22Rv1 (cell line): ENCODE measurements around the gene OR2T1.
"Not testable (repeated sequence)": the region's sequence is repeated elsewhere in the genome, so short reads cannot be mapped to it uniquely, and the experiment has no call there.

Experiments
- ZFX ChIP-seq: fragments of 450-650 bp; IDR thresholded peaks from 2 replicates; pipeline ENCODE4 v1.6.1; 2017; ENCODE audit warnings: antibody characterized with exemption, borderline replicate concordance
- TF ChIP-seq, protein P1 (sequence below): fragments of 450-650 bp; IDR thresholded peaks from 2 replicates; pipeline ENCODE4 v1.5.1; 2017; ENCODE audit warnings: mild to moderate bottlenecking

DNA sequence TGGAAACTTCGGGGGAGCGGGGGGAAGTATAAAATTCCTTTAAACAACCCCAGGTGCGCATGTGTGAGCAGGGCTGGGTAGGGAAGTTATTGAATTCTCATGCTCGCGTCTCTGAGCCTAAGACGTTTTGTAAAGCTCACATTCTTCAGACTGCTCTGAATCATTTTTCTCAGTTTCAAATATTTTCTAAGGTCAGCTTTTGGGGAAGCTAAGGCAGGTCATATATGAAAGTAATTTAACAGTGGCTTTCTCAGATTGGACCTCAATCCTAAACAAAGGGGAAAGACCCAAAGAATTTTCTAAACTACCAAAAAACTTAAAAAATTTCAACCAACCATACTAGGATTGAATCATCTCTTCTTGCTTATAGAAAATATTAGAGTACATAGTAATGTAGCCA, 32.1 kb downstream of the OR2T1 start:
- TF ChIP-seq, protein P1, sequence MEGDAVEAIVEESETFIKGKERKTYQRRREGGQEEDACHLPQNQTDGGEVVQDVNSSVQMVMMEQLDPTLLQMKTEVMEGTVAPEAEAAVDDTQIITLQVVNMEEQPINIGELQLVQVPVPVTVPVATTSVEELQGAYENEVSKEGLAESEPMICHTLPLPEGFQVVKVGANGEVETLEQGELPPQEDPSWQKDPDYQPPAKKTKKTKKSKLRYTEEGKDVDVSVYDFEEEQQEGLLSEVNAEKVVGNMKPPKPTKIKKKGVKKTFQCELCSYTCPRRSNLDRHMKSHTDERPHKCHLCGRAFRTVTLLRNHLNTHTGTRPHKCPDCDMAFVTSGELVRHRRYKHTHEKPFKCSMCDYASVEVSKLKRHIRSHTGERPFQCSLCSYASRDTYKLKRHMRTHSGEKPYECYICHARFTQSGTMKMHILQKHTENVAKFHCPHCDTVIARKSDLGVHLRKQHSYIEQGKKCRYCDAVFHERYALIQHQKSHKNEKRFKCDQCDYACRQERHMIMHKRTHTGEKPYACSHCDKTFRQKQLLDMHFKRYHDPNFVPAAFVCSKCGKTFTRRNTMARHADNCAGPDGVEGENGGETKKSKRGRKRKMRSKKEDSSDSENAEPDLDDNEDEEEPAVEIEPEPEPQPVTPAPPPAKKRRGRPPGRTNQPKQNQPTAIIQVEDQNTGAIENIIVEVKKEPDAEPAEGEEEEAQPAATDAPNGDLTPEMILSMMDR: not testable (repeated sequence)
- TF ChIP-seq ZFX: not testable (repeated sequence)
